Suprapubic skin (tissue), 4 donors: Measurements from ENCODE around the gene TPD52L1.

ENCODE experiments used
- CTCF ChIP-seq, 2 donors: fragments of 200-600 bp in 1 of 2; fragments of 450-650 bp in 1 of 2; sonication (generic) in 1 of 2; IDR thresholded peaks; one replicate each; pipeline ENCODE4 v1.5.1; 2016 to 2019; ENCODE audit warnings: antibody characterized with exemption in 2 of 2, mild to moderate bottlenecking in 1 of 2, moderate library complexity in 1 of 2
- POLR2A ChIP-seq, 2 donors: fragments of 450-650 bp; IDR thresholded peaks; one replicate each; pipeline ENCODE4 v1.6.1; 2017; ENCODE audit warnings: antibody characterized with exemption in 2 of 2, mild to moderate bottlenecking in 2 of 2, moderate library complexity in 2 of 2
- POLR2AphosphoS5 ChIP-seq, 3 donors: sonication (generic); formaldehyde crosslinking; IDR thresholded peaks; one replicate each; pipeline ENCODE4 v1.6.1; 2017; ENCODE audit warnings: antibody characterized with exemption in 3 of 3

GRCh38 chr6:125294925-125295324, 141.4 kb downstream of the TPD52L1 start:
- TF ChIP-seq CTCF (IDR thresholded peaks at IDR 0.05) (no peak), POLR2A (IDR thresholded peaks at IDR 0.05) (no peak), POLR2AphosphoS5 (IDR thresholded peaks at IDR 0.05) (no peak)
